Activated CD4-positive, alpha-beta T cell treated with anti-CD3 and anti-CD28 coated beads, Interleukin-2, amount 10 ng/mL, durations not matched to agents 24 days and 14 days (primary cell): Measurements from ENCODE around the gene PCNT. TPM values are rescaled to one million over a fixed set of nuclear protein-coding genes. Genes with fewer than 3 reads are reported as not detected.

Source experiments
- DNase-seq: peaks from one replicate; pipeline ENCODE4 v3.0.0; 2022
- H3K27ac Mint-ChIP-seq: one replicate; pipeline ENCODE4 v1.8.0; 2022; ENCODE audit warnings: mild to moderate bottlenecking, mixed read lengths
- H3K27me3 Mint-ChIP-seq: one replicate; pipeline ENCODE4 v1.8.0; 2022; ENCODE audit warnings: mixed read lengths
- H3K36me3 Mint-ChIP-seq: one replicate; pipeline ENCODE4 v1.8.0; 2022; ENCODE audit warnings: low read depth, mild to moderate bottlenecking, mixed read lengths
- H3K4me1 Mint-ChIP-seq: one replicate; pipeline ENCODE4 v1.8.0; 2021; ENCODE audit warnings: mixed read lengths
- H3K4me3 Mint-ChIP-seq: one replicate; pipeline ENCODE4 v1.8.0; 2022; ENCODE audit warnings: mild to moderate bottlenecking, moderate library complexity, mixed read lengths
- H3K9me3 Mint-ChIP-seq: one replicate; pipeline ENCODE4 v1.8.0; 2021; ENCODE audit warnings: mixed read lengths
- intact Hi-C: fragments of 100-400 bp; cut with micrococcal nuclease; formaldehyde crosslinking; loops from one replicate; pipeline ENCODE4 v1.15.1; 2023
- total RNA-seq: library from RNA; stranded (reverse); gene quantifications from 2 replicates; pipeline ENCODE4 v1.2.3, GENCODE V29; 2022

The PCNT gene
- total RNA-seq, 1 donor from 2014 or later = 52.0 TPM

GRCh38 chr21:46334351-46335140 lies 10.6 kb downstream of the PCNT start:
- Mint-ChIP-seq H3K27me3 (no peaks in the 10 kb centered on the region), H3K27ac (peak overlapping the region; percentile 1), H3K4me1 (peaks cover 3% of the 10 kb centered on the region), H3K36me3 (peaks cover 48% of the 10 kb centered on the region), H3K4me3 (no peak overlapping the region), H3K9me3 (no peaks in the 10 kb centered on the region)
- DNase-seq = no peak
- intact Hi-C loops = no loop called here

GRCh38 chr21:46336603-46337002 lies 12.6 kb downstream of the PCNT start:
- no peaks in the 10 kb centered on the region for H3K27me3 Mint-ChIP-seq
- peaks cover 51% of the 10 kb centered on the region for H3K36me3 Mint-ChIP-seq
- peaks cover 3% of the 10 kb centered on the region for H3K4me1 Mint-ChIP-seq
- no peak overlapping the region for H3K4me3 Mint-ChIP-seq
- intact Hi-C loops = no loop called here
- DNase-seq = no peak
- no peaks in the 10 kb centered on the region for H3K9me3 Mint-ChIP-seq
- no peak overlapping the region for H3K27ac Mint-ChIP-seq

- Mint-ChIP-seq H3K36me3 (peaks cover 51% of the 10 kb centered on the region), H3K27me3 (no peaks in the 10 kb centered on the region), H3K9me3 (no peaks in the 10 kb centered on the region), H3K4me3 (no peak overlapping the region), H3K4me1 (peaks cover 3% of the 10 kb centered on the region), H3K27ac (no peak overlapping the region)
- intact Hi-C loops = no loop called here
- DNase-seq = no peak
Observed at GRCh38 chr21:46340998-46341397, 17.0 kb downstream of the PCNT start.

GRCh38 chr21:46344219-46344915 lies 20.4 kb downstream of the PCNT start:
- H3K36me3 Mint-ChIP-seq = peaks cover 49% of the 10 kb centered on the region
- no peaks in the 10 kb centered on the region for H3K27me3 Mint-ChIP-seq
- no peak overlapping the region for H3K27ac Mint-ChIP-seq
- DNase-seq = no peak
- no peaks in the 10 kb centered on the region for H3K9me3 Mint-ChIP-seq
- intact Hi-C loops = no loop called here
- peaks cover 3% of the 10 kb centered on the region for H3K4me1 Mint-ChIP-seq
- H3K4me3 Mint-ChIP-seq = no peak overlapping the region

- Mint-ChIP-seq H3K9me3 (no peaks in the 10 kb centered on the region), H3K36me3 (peaks cover 45% of the 10 kb centered on the region), H3K4me1 (no peaks in the 10 kb centered on the region), H3K27me3 (no peaks in the 10 kb centered on the region), H3K27ac (no peak overlapping the region), H3K4me3 (no peak overlapping the region)
- intact Hi-C loops = no loop called here
- no peak for DNase-seq
Observed at GRCh38 chr21:46345861-46346260, 21.9 kb downstream of the PCNT start.

GRCh38 chr21:46346296-46347202 lies 22.6 kb downstream of the PCNT start:
- H3K27me3 Mint-ChIP-seq = no peaks in the 10 kb centered on the region
- intact Hi-C loops = no loop called here
- no peak for DNase-seq
- H3K27ac Mint-ChIP-seq = no peak overlapping the region
- no peaks in the 10 kb centered on the region for H3K4me1 Mint-ChIP-seq
- H3K36me3 Mint-ChIP-seq = peaks cover 49% of the 10 kb centered on the region
- H3K4me3 Mint-ChIP-seq = no peak overlapping the region
- H3K9me3 Mint-ChIP-seq = no peaks in the 10 kb centered on the region

- H3K4me3 Mint-ChIP-seq = no peak overlapping the region
- no peaks in the 10 kb centered on the region for H3K27me3 Mint-ChIP-seq
- no peak for DNase-seq
- no peaks in the 10 kb centered on the region for H3K9me3 Mint-ChIP-seq
- intact Hi-C loops = no loop called here
- no peaks in the 10 kb centered on the region for H3K4me1 Mint-ChIP-seq
- peaks cover 49% of the 10 kb centered on the region for H3K36me3 Mint-ChIP-seq
- H3K27ac Mint-ChIP-seq = no peak overlapping the region
Observed at GRCh38 chr21:46347203-46347550, 23.2 kb downstream of the PCNT start.

- no peak for DNase-seq
- H3K4me1 Mint-ChIP-seq = no peaks in the 10 kb centered on the region
- intact Hi-C loops = no loop called here
- no peak overlapping the region for H3K27ac Mint-ChIP-seq
- peaks cover 45% of the 10 kb centered on the region for H3K36me3 Mint-ChIP-seq
- H3K4me3 Mint-ChIP-seq = no peak overlapping the region
- H3K9me3 Mint-ChIP-seq = no peaks in the 10 kb centered on the region
- no peaks in the 10 kb centered on the region for H3K27me3 Mint-ChIP-seq
Observed at GRCh38 chr21:46347791-46348381, 23.9 kb downstream of the PCNT start.

- no peak for DNase-seq
- H3K36me3 Mint-ChIP-seq = peaks cover 52% of the 10 kb centered on the region
- H3K9me3 Mint-ChIP-seq = no peaks in the 10 kb centered on the region
- no peaks in the 10 kb centered on the region for H3K4me1 Mint-ChIP-seq
- no peak overlapping the region for H3K4me3 Mint-ChIP-seq
- H3K27me3 Mint-ChIP-seq = no peaks in the 10 kb centered on the region
- intact Hi-C loops = no loop called here
- H3K27ac Mint-ChIP-seq = no peak overlapping the region
Observed at GRCh38 chr21:46349134-46349760, 25.3 kb downstream of the PCNT start.

- Mint-ChIP-seq H3K4me3 (no peak overlapping the region), H3K36me3 (peaks cover 53% of the 10 kb centered on the region), H3K27me3 (no peaks in the 10 kb centered on the region), H3K27ac (no peak overlapping the region), H3K9me3 (no peaks in the 10 kb centered on the region), H3K4me1 (no peaks in the 10 kb centered on the region)
- no peak for DNase-seq
- intact Hi-C loops = no loop called here
Observed at GRCh38 chr21:46350571-46350970, 26.6 kb downstream of the PCNT start.

GRCh38 chr21:46350981-46351380 lies 27.0 kb downstream of the PCNT start:
- no peak overlapping the region for H3K4me3 Mint-ChIP-seq
- H3K27ac Mint-ChIP-seq = no peak overlapping the region
- intact Hi-C loops = no loop called here
- H3K36me3 Mint-ChIP-seq = peaks cover 51% of the 10 kb centered on the region
- H3K27me3 Mint-ChIP-seq = no peaks in the 10 kb centered on the region
- no peaks in the 10 kb centered on the region for H3K4me1 Mint-ChIP-seq
- H3K9me3 Mint-ChIP-seq = no peaks in the 10 kb centered on the region
- DNase-seq = no peak

- peaks cover 47% of the 10 kb centered on the region for H3K36me3 Mint-ChIP-seq
Observed at GRCh38 chr21:46351476-46352163, 27.7 kb downstream of the PCNT start.

GRCh38 chr21:46352164-46352515 lies 28.2 kb downstream of the PCNT start:
- H3K36me3 Mint-ChIP-seq = peaks cover 45% of the 10 kb centered on the region
- intact Hi-C loops = no loop called here
- H3K4me3 Mint-ChIP-seq = no peak overlapping the region
- H3K27me3 Mint-ChIP-seq = no peaks in the 10 kb centered on the region
- DNase-seq = no peak
- H3K4me1 Mint-ChIP-seq = no peaks in the 10 kb centered on the region
- H3K9me3 Mint-ChIP-seq = no peaks in the 10 kb centered on the region
- no peak overlapping the region for H3K27ac Mint-ChIP-seq

More at GRCh38 chr21:46351476-46352163, 27.7 kb downstream of the PCNT start:
- no peak overlapping the region for H3K27ac Mint-ChIP-seq
- H3K4me1 Mint-ChIP-seq = no peaks in the 10 kb centered on the region
- no peaks in the 10 kb centered on the region for H3K9me3 Mint-ChIP-seq
- DNase-seq = no peak
- no peak overlapping the region for H3K4me3 Mint-ChIP-seq
- intact Hi-C loops = no loop called here
- H3K27me3 Mint-ChIP-seq = no peaks in the 10 kb centered on the region
